ENCODE results near the gene RNF220. TPM values are rescaled to one million over a fixed set of nuclear protein-coding genes. Genes with fewer than 3 reads are reported as not detected.

RNF220 gene
- polyA plus RNA-seq, 1 of the 3 experiments (the other 2 are of a cell fraction): 83.7 TPM

GRCh38 chr1:44406737-44407429, 1.8 kb downstream of the RNF220 start:
- Histone ChIP-seq H3K4me3 (ENCODE audit: low read depth in 2 of 2, low read length in 1 of 2) (no peak overlapping the region), H3K9me3 (no peaks in the 10 kb centered on the region), H3F3A (replicated peaks; ENCODE audit: insufficient read depth) (no peaks in the 10 kb centered on the region), H4K20me1 (ENCODE audit: insufficient read depth) (peaks cover 6% of the 10 kb centered on the region; the same call in 1 of the 2 replicates), H3K79me2 (ENCODE audit: insufficient read depth) (no peaks in the 10 kb centered on the region), H3K36me3 (replicated peaks in 1 of 2; ENCODE audit: control insufficient read depth in 1 of 2, insufficient read depth in 2 of 2, low read length in 1 of 2) (no peaks in the 10 kb centered on the region), H3K4me1 (ENCODE audit: control insufficient read depth in 1 of 2, insufficient read depth in 2 of 2, low read depth in 1 of 2, low read length in 1 of 2) (peaks cover 0 to 10% of the 10 kb centered on the region in 2 experiments; a peak in 1 of 4 replicates), H3K9me2 (no peaks in the 10 kb centered on the region), H3K9ac (no peak overlapping the region), H3K27ac (ENCODE audit: low read depth in 2 of 2, low read length in 1 of 2) (no peak overlapping the region), H2AFZ (ENCODE audit: low read depth) (no peak overlapping the region), H3K27me3 (ENCODE audit: insufficient read depth) (peaks cover 92% of the 10 kb centered on the region), H3K4me2 (peak overlapping the region; percentile 69; the same call in 1 of the 2 replicates)
- TF ChIP-seq NRF1 (IDR thresholded peaks at IDR 0.05; ENCODE audit: low read depth, low read length) (no peak), IRF3 (IDR thresholded peaks at IDR 0.05; ENCODE audit: low read depth, low read length) (no peak), EZH2phosphoT487 (IDR thresholded peaks at IDR 0.05; ENCODE audit: borderline replicate concordance, low read depth) (peak; percentile 94; the same call in 1 of the 2 replicates), FOSL2 (IDR thresholded peaks at IDR 0.05; ENCODE audit: borderline replicate concordance, low read depth) (no peak)
- CTCF ChIA-PET: no interaction called here
- POLR2A ChIA-PET: no interaction called here
- DNase-seq: peak; percentile 50
- 4% methylated on average over 30 of the region's 50 CpGs for WGBS (ENCODE audit: low lambda C conversion rate)

GRCh38 chr1:44407430-44408211, 2.6 kb downstream of the RNF220 start:
- peaks cover 93% of the 10 kb centered on the region for H3K27me3 ChIP-seq (ENCODE audit: insufficient read depth)
- H3K4me2 ChIP-seq: no peak overlapping the region
- H3K9me2 ChIP-seq: no peaks in the 10 kb centered on the region
- TF ChIP-seq SMC3 (IDR thresholded peaks at IDR 0.05; ENCODE audit: low read depth, low read length): no peak
- TF ChIP-seq JUND (IDR thresholded peaks at IDR 0.05): no peak
- no peak for TF ChIP-seq EZH2phosphoT487 (IDR thresholded peaks at IDR 0.05; ENCODE audit: borderline replicate concordance, low read depth)
- no peak for TF ChIP-seq EP300 (IDR thresholded peaks at IDR 0.05; ENCODE audit: borderline replicate concordance in 1 of 2, low read depth in 1 of 2, low read length in 1 of 2)
- no peak for TF ChIP-seq GABPA (IDR thresholded peaks at IDR 0.05; ENCODE audit: low read depth)
- no peak for TF ChIP-seq CHD2 (IDR thresholded peaks at IDR 0.05; ENCODE audit: low read length, partially characterized antibody)
- TF ChIP-seq MXI1 (IDR thresholded peaks at IDR 0.05; ENCODE audit: low read depth, low read length): no peak
- no peak for TF ChIP-seq POLR2AphosphoS5 (IDR thresholded peaks at IDR 0.05; ENCODE audit: low read depth, low read length)
- TF ChIP-seq SIN3A (IDR thresholded peaks at IDR 0.05; ENCODE audit: borderline replicate concordance, low read depth, low read length): no peak
- TF ChIP-seq IRF3 (IDR thresholded peaks at IDR 0.05; ENCODE audit: low read depth, low read length): no peak
- TF ChIP-seq USF1 (IDR thresholded peaks at IDR 0.05; ENCODE audit: borderline replicate concordance, low read depth): no peak
- no peak for TF ChIP-seq TAF1 (IDR thresholded peaks at IDR 0.05; ENCODE audit: borderline replicate concordance, low read depth, low read length)
- TF ChIP-seq MEF2A (IDR thresholded peaks at IDR 0.05; ENCODE audit: borderline replicate concordance, low read depth): no peak
- no peak for TF ChIP-seq RAD21 (IDR thresholded peaks at IDR 0.05; ENCODE audit: low read length)
- TF ChIP-seq ZBTB33 (IDR thresholded peaks at IDR 0.05; ENCODE audit: borderline replicate concordance, low read depth): no peak
- no peak for TF ChIP-seq RXRA (IDR thresholded peaks at IDR 0.05; ENCODE audit: borderline replicate concordance, low read depth)

More at GRCh38 chr1:44407430-44408211, 2.6 kb downstream of the RNF220 start:
- Histone ChIP-seq H3K4me1 (ENCODE audit: control insufficient read depth in 1 of 2, insufficient read depth in 2 of 2, low read depth in 1 of 2, low read length in 1 of 2) (peaks cover 0 to 10% of the 10 kb centered on the region in 2 experiments; a peak in 1 of 4 replicates), H3K27ac (ENCODE audit: low read depth in 2 of 2, low read length in 1 of 2) (no peak overlapping the region), H3K9me3 (no peaks in the 10 kb centered on the region), H4K20me1 (ENCODE audit: insufficient read depth) (peaks cover 6% of the 10 kb centered on the region; the same call in 1 of the 2 replicates), H2AFZ (ENCODE audit: low read depth) (no peak overlapping the region), H3K36me3 (replicated peaks in 1 of 2; ENCODE audit: control insufficient read depth in 1 of 2, insufficient read depth in 2 of 2, low read length in 1 of 2) (no peaks in the 10 kb centered on the region), H3K9ac (no peak overlapping the region), H3F3A (replicated peaks; ENCODE audit: insufficient read depth) (no peaks in the 10 kb centered on the region), H3K4me3 (ENCODE audit: low read depth in 2 of 2, low read length in 1 of 2) (no peak overlapping the region), H3K79me2 (ENCODE audit: insufficient read depth) (no peaks in the 10 kb centered on the region)
- WGBS (ENCODE audit: low lambda C conversion rate): 10% methylated on average over 15 of the region's 85 CpGs
- peak; percentile 46 for DNase-seq
- POLR2A ChIA-PET: no interaction called here
- CTCF ChIA-PET: interaction anchor here (0.9 to 1.0 kb wide), 2 partner anchors 195 to 244 kb away, joined by 3 read pairs; no protein-coding TSS in a partner anchor

Measured in SK-N-SH (cell line).